NCI-H774 (cell line): ENCODE data around the gene AACS.
"Not testable (repeated sequence)": the region's sequence is repeated elsewhere in the genome, so short reads cannot be mapped to it uniquely, and the experiment has no call there.

ENCODE experiments used
- DNase-seq: peaks from one replicate; lab custom pipeline; 2025; lab: John Stamatoyannopoulos, UW

The AACS gene

DNA sequence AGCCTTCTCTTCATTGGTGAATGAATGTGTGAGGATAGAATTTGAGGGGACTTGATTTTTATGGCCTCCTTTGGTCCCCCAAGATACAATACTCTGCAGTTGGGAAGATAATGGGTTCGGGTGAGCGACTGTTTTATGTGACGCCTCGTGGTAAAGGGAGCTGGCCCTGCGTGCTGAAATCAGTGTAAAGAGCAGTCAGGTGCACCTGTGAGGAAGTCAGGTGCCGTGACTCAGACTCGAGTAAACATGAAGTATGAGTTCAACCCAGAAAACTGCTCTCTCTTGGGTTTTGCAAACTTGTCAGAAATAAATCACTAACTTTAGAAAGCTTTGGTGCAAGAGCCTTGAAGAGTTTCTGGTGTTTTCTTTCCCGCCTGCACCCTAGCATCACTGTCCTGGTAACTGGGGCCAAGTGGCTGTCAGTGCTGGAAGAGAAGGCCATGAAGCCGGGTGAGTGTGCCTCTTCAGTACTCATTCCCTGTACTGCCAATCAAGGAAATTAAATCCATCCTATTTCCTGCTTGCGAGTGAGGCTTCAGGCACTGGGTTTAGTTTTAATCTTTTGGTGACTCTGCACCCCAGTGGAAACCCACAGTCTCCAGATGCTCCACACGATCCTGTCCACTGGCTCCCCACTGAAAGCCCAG, 59.2 kb downstream of the AACS start:
- DNase-seq, result no peak

DNA sequence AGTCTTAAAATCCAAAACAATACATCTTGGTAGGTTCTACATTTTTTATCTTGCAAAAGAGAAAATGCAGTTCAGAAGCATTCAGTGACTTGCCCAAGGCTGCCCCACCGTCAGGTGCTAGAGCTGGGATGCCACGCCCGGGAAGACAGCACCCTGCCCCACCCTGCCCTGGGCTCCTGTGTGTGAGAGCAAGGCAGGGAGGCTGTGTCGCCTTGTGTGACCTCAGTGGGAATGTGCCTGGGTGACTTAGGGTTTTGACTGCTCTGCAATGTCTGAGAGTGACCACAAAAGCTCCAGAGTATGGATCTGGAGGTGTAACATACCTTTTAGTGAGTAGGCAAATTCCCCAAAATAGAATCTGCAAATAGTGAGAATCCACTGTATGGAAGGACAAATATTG, 60.0 kb downstream of the AACS start:
- no peak for DNase-seq

DNA sequence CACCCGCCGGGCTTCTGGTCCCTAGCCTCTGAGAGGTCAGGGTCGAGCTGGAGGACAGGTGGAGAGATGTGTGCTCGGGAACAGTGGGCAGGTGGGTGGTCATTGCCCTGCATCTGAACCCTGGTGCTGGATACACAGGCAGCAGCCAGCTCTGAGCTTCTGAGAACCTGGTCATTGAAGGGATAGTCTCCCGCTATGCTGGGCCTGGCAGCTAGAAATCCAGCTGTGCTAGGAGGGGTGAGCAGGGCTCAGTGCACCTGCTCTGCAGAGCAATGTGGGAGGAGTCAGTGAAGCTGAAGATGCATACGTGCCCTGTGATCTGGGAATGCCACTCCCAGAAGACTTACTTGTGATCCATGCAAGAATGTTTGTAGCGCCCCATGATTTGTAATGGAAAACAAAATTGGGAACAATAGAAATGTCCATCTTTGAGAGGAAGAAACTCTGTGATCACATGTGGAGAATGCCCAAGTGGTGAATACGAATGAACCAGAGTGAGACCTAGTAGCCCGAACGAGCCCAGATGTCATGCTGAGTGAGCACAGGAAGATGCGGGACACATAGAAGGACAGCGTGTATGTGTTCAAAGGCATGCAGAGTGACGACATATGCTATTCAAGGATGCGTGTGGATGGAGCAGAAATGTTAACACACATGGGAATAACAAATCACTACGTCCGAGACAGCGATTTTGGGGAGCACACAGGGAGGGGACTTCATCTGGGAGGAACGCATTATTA, 63.4 kb downstream of the AACS start:
- DNase-seq, result no peak

DNA sequence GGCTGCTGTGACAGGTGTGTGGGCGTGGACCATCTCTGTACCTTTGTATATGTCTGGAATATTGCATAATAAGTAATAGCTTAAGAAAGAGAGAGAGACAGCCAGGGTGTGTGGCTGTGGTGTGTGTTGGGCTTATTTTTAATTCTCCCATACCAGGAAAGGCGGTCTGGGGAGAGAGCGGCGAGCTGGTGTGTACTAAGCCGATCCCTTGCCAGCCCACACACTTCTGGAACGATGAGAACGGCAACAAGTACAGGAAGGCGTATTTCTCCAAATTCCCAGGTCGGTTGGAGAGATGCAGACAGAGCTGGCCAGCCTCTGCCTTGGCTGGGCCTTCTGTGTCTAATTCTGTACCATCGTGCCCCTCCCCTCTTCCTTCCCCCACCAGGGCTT, 63.9 kb downstream of the AACS start:
- no peak for DNase-seq

DNA sequence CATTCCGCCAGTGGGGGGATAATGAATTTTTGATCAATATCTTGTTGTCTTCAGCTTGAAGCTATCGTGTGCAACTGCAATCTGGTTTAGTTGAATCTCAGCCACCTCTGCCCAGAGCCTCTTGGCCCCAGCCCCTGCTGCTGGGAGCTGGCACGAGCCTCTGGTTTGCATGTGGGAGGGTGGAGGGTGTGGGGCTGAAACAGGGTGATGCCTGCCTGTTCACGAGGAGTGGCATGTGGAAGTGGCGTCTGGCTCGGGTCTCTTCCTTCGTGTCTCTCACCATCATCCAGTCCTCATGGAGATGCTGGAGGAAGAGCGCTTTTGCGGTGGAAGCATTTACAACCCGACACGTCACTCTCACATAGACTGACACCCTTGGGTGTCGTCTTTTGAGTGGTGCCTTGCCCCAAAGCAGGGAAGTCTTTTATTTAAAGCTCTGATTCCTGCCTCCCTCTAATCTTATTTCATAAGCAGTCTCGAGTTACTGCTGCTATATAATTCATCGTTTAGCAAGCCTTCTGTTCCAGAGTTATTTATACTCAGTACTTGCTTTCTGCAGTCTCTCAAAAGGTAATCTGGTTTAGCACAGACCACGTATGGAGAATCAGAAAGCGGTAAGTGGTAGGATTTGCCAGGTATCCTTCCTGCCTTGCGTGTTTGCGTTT, 64.5 kb downstream of the AACS start:
- no peak for DNase-seq

DNA sequence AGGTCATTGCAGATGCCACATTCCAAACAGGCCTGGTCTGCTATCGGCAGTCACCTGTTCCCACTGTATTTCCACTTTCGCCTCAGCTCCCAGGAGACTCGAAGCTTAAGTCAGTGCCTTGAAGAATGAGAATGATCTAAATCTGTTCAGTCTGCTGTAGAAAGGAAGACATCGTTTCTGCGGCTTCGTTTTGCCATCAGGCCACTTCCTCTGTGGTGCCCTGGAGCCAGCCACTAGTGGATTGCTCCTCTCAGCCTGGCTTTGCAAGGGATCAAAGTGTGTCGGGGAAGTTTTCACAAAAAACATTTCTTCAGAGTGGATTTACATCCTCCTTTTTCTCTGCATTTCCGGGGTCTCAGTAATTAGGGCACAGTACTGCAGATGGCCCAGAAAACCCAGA, 66.7 kb downstream of the AACS start:
- no peak for DNase-seq

DNA sequence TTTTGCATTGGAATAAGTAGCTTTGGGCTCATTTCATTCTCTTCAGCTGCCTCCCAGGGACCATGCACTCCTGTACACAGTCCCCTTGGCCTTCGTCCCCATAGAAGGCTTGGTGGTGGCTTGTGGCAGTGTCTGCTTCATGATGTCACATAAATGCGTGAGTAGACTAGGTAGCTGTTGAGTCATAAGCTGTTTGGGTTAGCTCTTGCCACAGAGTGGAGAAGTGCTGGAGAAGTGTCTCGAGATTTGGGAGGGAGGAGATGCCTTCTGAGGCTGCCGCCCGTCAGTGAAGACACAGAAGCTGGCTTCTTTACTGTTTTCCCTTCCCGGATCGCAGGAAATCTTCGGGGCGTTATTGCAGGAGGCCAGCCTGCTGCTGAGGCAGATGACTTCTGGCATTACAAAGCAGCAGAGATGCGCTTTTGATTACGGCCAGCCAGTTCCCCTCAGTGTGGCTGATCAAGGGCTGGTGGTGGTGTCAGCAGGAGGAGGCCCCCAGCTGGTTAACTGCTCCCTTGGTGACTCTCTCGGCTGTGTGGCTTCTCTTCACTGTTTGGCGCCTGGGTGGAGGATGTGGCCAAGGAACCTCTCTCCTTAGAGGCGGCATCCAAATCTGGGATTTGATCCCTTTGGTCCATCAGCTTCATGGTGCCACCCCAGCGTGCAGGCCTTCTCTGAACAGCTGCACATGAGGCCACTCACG, 67.6 kb downstream of the AACS start:
- DNase-seq, result no peak

DNA sequence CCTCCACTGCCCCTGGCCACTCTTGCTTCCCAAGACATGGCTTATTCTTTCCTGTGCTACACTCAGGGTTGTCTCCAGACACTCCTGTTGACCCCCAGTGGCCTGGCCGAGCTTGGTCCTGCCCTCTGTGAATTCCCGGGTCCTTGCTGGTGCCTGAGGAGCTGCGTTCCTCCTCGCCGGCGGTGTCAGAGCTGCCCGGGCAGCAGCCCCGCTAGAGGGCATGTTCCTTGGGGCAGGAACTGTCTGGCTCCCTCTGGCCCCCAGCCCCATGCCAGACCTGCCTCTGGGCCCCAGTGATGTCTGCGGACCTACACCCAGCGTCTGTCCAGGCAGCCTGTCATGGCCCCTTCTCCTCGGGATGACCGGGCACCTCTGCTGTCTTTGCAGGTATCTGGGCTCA, 68.4 kb downstream of the AACS start:
- no peak for DNase-seq

DNA sequence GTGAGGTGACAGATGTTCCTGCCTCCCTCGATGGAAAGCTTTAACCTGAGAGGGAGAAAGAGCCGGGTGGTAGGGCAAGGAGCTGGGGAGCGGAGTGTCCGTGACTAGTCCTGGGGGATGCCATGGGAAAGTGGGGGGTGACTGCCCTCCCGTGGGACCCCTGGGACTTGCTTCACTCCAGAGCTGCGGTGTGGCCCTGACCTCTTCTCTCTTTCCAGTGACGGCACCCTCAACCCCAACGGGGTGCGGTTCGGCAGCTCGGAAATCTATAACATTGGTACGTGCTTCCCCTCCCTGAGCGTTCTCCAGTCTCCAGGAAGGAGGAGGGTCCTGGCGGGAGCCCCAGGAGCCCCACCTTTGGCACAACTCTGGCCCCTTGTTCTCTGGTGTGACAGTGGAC, 69.3 kb downstream of the AACS start:
- no peak for DNase-seq

DNA sequence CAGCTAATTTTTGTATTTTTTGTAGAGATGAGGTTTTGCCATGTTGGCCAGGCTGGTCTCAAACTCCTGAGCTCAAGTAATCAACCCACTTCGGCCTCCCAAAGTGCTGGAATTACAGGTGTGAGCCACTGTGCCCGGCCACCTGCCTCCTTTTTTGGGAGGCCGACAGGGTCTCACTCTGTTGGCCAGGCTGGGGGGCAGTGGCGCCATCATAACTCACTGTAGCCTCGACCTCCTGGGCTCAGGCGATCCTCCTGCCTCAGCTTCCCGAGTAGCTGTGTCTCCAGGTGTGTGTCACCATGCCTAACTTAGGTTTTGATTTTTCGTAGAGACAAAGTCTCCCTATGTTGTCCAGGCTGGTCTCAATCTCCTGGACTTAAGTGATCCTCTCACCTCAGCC, 70.7 kb downstream of the AACS start:
- DNase-seq, result no peak

DNA sequence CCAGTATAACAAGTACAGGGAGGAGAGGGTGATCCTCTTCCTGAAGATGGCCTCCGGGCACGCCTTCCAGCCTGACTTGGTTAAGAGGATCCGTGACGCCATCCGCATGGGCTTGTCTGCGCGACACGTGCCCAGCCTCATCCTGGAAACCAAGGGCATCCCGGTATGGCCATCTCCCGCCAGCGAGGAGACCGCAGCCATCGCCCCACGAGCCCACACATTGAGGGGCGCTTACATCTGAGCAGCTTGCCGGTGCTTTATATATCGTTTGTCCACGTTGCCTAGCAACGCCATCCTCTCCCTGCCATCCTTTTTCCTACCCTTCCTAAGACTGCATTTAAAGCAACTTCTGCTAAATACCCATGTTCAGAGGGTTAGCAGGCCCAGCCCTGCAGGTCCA, 71.5 kb downstream of the AACS start:
- no peak for DNase-seq

DNA sequence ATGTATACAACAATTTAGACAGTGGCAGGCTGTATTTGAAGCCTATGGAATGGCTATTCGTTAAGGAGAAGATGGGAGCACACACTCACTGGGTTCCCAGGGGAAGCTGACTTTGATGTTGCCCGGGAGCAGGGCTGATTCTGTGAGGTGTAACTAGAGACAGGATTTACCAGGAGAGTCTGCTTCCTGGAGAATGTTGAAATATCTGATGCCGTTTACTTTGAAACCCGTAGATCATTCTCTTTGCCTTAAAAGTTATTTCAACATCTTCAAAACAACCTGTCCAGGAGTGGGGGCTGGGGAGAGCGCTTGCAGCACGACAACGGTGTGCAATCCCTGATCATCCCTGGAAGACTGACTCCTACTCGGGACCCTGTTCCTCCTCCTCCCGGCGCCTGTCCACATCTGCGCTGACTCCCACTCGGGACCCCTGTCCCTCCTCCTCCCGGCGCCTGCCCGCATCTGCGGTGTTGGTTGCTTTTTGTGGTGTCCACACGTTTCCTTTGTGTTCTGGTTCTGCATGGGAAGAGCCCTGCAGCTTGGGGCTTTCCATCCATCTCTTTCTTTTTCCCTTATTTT, 72.6 kb downstream of the AACS start:
- no peak for DNase-seq

DNA sequence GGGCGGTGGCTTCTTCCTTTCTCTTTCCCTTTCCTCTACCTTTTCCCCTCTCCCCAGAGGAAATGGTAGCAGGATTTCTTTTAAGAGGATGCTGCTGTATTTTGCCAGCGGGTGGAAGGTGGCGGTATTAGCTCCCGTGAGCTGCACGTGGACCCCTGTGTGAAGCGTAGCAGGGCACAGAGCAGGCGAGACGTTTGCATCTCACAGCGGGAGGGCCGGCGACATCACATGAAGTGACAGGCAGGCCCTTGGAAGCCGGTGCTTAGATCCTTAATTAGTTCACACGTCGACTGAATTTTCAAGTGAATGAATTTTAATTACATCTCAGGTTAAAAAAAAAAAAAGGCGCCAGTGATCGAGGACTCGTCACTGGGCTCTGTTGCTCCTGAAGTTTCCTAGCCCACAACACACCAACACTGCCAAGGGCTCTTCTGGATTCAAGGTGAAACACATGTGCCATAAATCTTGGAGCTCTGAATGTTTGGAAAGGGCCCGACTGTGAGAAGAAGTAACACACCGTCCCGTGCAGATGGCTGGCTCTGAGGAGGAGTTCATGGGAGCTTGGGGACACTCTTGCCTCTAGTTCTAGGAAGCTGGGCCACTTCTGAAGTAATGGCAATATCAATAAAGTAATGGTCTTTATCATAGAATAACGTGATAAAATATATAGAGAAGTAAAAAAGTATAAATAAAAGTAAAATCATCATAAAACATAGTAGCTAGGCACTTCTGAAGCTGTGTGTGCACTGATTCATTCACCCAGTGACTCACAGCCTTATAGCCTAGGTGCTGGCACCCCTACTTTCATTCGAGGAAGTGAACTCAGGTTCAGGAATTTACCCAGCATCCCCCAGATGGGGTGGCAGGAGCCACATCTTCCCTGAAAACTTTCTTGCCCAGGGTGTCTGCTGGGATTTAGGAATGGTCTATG, 75.3 kb downstream of the AACS start:
- DNase-seq, result no peak

DNA sequence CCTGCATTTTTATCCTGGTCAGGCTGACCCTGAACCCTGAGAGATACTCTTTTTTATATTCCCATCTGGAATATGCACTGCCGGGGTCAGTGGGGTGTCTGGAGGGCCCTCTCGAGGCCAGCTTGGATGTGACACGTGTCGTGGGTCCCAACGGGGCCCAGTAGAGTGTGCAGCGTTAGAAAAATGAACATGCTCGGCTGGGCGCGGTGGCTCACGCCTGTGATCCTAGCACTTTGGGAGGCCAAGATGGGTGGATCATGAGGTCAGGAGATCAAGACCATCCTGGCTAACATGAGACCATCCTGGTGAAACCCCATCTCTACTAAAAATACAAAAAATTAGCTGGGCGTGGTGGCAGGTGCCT, 76.0 kb downstream of the AACS start:
- not testable (repeated sequence) for DNase-seq

DNA sequence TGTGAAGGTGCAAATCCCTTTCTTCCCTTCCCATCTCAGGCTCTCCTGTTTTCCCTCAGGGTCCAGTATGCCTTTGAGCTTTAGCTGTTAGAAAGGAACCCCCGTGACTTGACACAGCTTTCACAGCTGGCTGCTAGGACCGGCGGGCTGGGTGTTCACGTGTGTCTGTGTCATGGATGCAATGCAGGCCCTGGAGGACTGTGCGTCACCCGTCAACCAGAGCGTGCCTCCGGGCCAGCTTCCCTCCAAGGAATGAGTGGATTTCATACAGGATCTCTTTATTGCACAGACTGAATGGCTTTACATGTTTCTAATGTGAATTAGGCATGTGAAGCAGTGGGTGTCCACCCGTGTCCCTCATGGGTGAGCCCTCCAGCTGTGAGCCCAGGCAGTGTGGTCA, 77.4 kb downstream of the AACS start:
- no peak for DNase-seq

DNA sequence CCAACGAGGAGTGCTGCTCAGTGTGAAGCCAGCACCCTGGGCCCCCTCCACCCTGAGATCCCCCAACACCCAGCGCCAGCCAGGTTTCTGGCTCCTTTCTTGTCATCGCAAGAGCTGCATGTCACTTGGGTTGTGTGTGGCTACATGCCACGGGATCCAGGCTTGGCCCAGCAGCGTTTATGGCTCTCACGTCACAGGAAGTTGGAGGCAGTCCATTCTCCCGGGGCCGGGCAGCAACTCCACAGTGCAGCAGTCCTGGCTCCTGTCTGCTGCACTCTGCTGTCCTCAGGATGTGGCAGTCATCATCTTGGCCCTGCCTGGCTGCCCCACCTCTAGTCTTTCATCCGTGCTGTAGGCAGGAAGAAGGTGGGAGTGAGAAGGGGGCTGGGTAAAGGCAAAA, 78.3 kb downstream of the AACS start:
- no peak for DNase-seq

DNA sequence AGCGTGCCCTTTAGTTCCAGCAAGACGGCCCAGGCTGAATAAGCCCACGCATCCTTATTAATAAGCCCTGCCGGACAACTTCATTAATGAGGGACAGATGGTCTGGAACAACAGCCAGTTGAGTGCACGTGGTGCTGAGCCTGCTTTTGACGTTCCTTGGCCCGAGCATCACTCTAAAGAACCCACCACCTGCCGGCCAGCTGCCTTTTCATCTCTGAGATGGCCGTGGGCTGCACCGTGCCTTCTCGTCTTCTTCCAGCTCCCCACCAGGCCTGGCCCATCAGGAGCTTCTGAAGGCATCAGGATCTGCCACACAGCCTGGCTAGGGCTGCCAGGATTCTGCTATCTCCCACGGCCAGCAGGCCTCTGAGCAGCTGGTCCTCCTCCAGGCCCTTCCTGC, 80.0 kb downstream of the AACS start:
- DNase-seq, result no peak

DNA sequence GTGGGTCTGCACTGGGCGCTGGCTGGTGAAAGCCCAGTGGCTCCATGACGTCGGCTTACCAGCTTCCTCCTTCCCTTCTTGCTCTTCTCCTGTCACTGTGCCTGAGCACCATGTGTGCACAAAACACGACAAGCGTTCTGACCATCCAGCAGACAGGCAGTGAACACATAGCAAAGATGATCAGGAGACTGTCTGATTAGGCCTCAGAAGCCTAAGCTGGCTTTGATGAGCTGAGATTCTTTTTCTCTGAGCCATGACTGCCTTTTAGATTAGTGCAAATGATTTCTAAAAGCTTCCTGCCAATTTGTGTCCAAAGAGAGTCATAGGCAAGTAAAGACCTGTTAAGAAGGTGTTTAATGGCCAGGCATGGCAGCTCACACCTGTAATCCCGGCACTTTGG, 83.1 kb downstream of the AACS start:
- no peak for DNase-seq

DNA sequence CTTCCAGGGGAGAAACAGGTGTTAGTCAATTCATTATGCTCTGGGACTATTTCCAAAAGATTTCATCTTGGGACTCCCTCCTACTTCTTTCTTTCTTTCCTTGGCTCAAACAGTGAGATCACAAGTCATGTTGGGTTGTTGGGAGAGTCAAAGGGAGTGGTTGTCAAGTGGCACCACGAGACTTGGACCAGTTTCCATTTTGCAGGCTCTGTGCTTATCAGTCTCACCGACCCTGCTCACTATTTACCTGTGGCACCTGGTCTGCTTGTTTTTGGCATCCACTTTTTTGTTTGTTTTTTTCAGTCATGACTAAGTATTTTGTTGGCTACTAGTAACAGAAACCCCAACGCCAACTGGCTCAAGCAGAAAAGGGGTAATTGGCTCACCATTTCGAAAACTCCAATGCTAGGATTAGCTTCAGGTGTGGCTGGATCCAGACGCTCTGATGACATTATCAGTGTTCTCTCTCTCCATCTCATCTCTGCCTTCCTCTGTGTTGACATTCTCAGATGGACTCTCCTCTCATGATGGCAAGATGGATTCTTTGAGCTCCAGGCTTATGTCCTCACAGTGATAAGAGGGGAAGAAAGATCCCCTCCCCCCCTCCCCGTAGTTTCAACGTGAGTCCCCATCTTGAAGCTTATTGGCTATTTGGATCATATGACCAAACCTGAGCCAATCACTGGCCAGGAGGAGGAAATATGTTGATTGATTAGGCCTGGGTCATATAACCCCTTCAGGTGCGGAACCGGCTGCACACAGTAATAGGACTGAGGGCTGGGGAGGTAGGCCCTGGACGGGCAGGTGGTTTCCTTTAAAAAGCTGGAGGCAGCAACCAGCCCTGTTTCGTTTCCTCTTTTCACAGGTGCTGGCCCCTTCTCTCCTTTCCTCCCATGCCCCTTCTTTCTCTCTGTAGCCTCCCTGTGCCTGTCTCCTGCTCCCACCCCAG, 84.2 kb downstream of the AACS start:
- DNase-seq, result no peak

DNA sequence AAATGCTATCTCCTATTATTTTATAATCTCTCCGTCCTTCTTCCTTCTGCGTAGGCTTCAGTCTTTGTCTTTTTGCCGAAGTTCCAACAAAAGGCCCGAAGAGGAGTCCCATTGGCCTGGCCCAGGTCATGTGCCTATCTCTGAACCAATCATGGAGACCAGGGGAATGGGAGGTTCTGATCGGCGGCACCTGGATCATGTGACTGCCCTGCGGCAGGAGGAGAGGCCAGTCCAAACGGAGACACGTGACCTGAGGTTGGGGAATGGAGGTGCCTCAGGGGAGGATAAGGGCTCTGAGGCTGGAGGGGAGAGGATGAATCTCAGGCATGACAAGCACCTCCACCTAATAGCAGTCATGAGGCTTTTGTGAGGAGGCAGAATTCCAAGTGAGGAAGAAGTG, 86.0 kb downstream of the AACS start:
- no peak for DNase-seq
